B cell (primary cell): Measurements from ENCODE around the gene VTI1A. TPM values are rescaled to one million over a fixed set of nuclear protein-coding genes. Genes with fewer than 3 reads are reported as not detected.

Source experiments
- ATAC-seq: fragments of 200-7000 bp; cut with Tn5 transposase; one replicate; pipeline ENCODE4 v1.10.0; 2021; ENCODE audit warnings: low read depth, mild to moderate bottlenecking, moderate number of reproducible peaks, moderate library complexity
- CTCF ChIA-PET: fragments of 350-600 bp; sonication (Branson Sonifier 250); formaldehyde crosslinking; loops from one replicate; lab custom pipeline; 2021; ENCODE audit warnings: antibody characterized with exemption, inconsistent platforms; lab: Charles Lee
- POLR2A ChIA-PET: fragments of 350-600 bp; sonication (Branson Sonifier 250); formaldehyde crosslinking; loops from one replicate; lab custom pipeline; 2021; ENCODE audit warnings: antibody characterized with exemption; lab: Charles Lee
- DNase-seq: peaks from one replicate; pipeline ENCODE4 v3.0.0; 2013
- H2AFZ ChIP-seq: 2 replicates; pipeline ENCODE4 v1.6.1; 2012; ENCODE audit warnings: mild to moderate bottlenecking, low read depth, low read length; ENCODE audit not compliant: insufficient read depth, poor library complexity, severe bottlenecking
- H3K27ac ChIP-seq, 2 donors: 1 replicate in 1 of 2; 2 replicates in 1 of 2; pipeline ENCODE4 v1.5.1; 2012 to 2013; ENCODE audit warnings: low read length in 2 of 2, mild to moderate bottlenecking in 2 of 2, moderate library complexity in 1 of 2
- H3K27me3 ChIP-seq, 4 experiments: fragments of 200-600 bp in 1 of 4; sonication (generic) in 1 of 4; replicated peaks in 1 of 4; 1 replicate in 2 of 4; 2 replicates in 2 of 4; pipeline versions ENCODE4 v1.6.1 to v1.7.0; 2013 to 2016; ENCODE audit warnings: low read length in 3 of 4, mild to moderate bottlenecking in 2 of 4, mixed read lengths in 1 of 4, moderate library complexity in 1 of 4; ENCODE audit not compliant: insufficient read depth in 4 of 4, control insufficient read depth in 3 of 4; ENCODE audit errors: control extremely low read depth in 1 of 4
- H3K36me3 ChIP-seq, 2 experiments: replicated peaks in 1 of 2; 1 replicate in 1 of 2; 2 replicates in 1 of 2; pipeline versions ENCODE4 v1.6.1 to v1.7.1; 2013; ENCODE audit warnings: low read length in 1 of 2; ENCODE audit not compliant: insufficient read depth in 2 of 2, control insufficient read depth in 1 of 2; ENCODE audit errors: control extremely low read depth in 1 of 2, extremely low read depth in 1 of 2
- H3K4me1 ChIP-seq, 2 donors: fragments of 200-600 bp in 1 of 2; sonication (generic) in 1 of 2; 1 replicate in 1 of 2; 2 replicates in 1 of 2; pipeline versions ENCODE4 v1.5.1 to v1.6.1; 2013 to 2017; ENCODE audit warnings: low read length in 2 of 2; ENCODE audit not compliant: control insufficient read depth in 2 of 2, insufficient read depth in 2 of 2
- H3K4me2 ChIP-seq: replicated peaks from 2 replicates; pipeline ENCODE3; 2012; ENCODE audit warnings: mild to moderate bottlenecking, low read depth, low read length; ENCODE audit not compliant: poor library complexity, severe bottlenecking
- H3K4me3 ChIP-seq, 5 experiments: fragments of 200-600 bp in 1 of 5; sonication (generic) in 1 of 5; 1 replicate in 3 of 5; 2 replicates in 2 of 5; pipeline versions ENCODE4 v1.5.1 to v1.7.0; 2011 to 2016; ENCODE audit warnings: low read length in 4 of 5, mild to moderate bottlenecking in 4 of 5, low read depth in 2 of 5, control low read depth in 1 of 5, moderate library complexity in 1 of 5; ENCODE audit not compliant: insufficient read depth in 1 of 5; ENCODE audit errors: control extremely low read depth in 1 of 5, extremely low read depth in 1 of 5
- H3K79me2 ChIP-seq: fragments of 200-600 bp; sonication (generic); one replicate; pipeline ENCODE4 v1.6.0; 2016; ENCODE audit warnings: low read length; ENCODE audit not compliant: control insufficient read depth, insufficient read depth
- H3K9ac ChIP-seq: fragments of 200-600 bp; sonication (generic); 2 replicates; pipeline ENCODE4 v1.6.1; 2017; ENCODE audit warnings: mild to moderate bottlenecking, low read length, moderate library complexity
- H3K9me3 ChIP-seq, 3 donors: one replicate each; pipeline versions ENCODE4 v1.6.1 to v1.7.1; 2013; ENCODE audit warnings: low read length in 2 of 3; ENCODE audit not compliant: control insufficient read depth in 2 of 3, insufficient read depth in 1 of 3; ENCODE audit errors: control extremely low read depth in 1 of 3
- H4K20me1 ChIP-seq: 2 replicates; pipeline ENCODE4 v1.6.0; 2012; ENCODE audit warnings: mild to moderate bottlenecking, low read length; ENCODE audit not compliant: insufficient read depth, control insufficient read depth, poor library complexity, severe bottlenecking
- H3K27ac Mint-ChIP-seq: one replicate; pipeline ENCODE4 v1.8.0; 2021; ENCODE audit warnings: mixed read lengths
- H3K27me3 Mint-ChIP-seq: one replicate; pipeline ENCODE4 v1.8.0; 2021; ENCODE audit warnings: mixed read lengths
- H3K4me1 Mint-ChIP-seq: one replicate; pipeline ENCODE4 v1.8.0; 2021; ENCODE audit warnings: mixed read lengths
- H3K4me3 Mint-ChIP-seq: one replicate; pipeline ENCODE4 v1.8.0; 2021; ENCODE audit warnings: mixed read lengths
- H3K9me3 Mint-ChIP-seq: one replicate; pipeline ENCODE4 v1.8.0; 2022; ENCODE audit warnings: mixed read lengths; ENCODE audit not compliant: insufficient read depth
- EZH2 ChIP-seq: IDR thresholded peaks from 2 replicates; pipeline ENCODE4 v1.6.1; 2012; ENCODE audit warnings: borderline replicate concordance, low read depth, mild to moderate bottlenecking, moderate library complexity, low read length; ENCODE audit not compliant: insufficient read depth, poor library complexity, severe bottlenecking
- WGBS: methylation state at CpG from one replicate; pipeline ENCODE4 v1.1.5; 2013; ENCODE audit warnings: missing lambda C conversion rate; ENCODE audit not compliant: insufficient coverage; 5-methylcytosine and 5-hydroxymethylcytosine counted together
- intact Hi-C: fragments of 100-400 bp; cut with micrococcal nuclease; formaldehyde crosslinking; loops from one replicate; pipeline ENCODE4 v1.10.0; 2022
- polyA plus RNA-seq: library from polyadenylated mRNA; depleted of rRNA; stranded (reverse); fragments of >200 nt; gene quantifications from 2 replicates; pipeline ENCODE4 v1.2.3, GENCODE V29; 2012
- total RNA-seq, 2 donors: library from RNA; stranded (reverse); fragments of 120-200 nt in 1 of 2; gene quantifications; 1 replicate in 1 of 2; 2 replicates in 1 of 2; pipeline versions ENCODE4 v1.2.3 to v1.2.4, GENCODE V29; 2013 to 2022
- TF ChIP-seq, protein P1 (sequence below): fragments of 200-600 bp; IDR thresholded peaks from one replicate; pipeline ENCODE4 v1.8.0; 2022; ENCODE audit warnings: antibody characterized with exemption, mild to moderate bottlenecking

The VTI1A gene
- total and polyA plus RNA-seq, 2 donors (not counting 1 experiment from before 2014, with no cell fraction given) = 20.0 to 84.1 TPM

GRCh38 chr10:112643600-112644264, 196.7 kb downstream of the VTI1A start:
- DNase-seq = no peak
- Mint-ChIP-seq H3K9me3 (no peaks in the 10 kb centered on the region), H3K4me3 (no peak overlapping the region), H3K27me3 (no peaks in the 10 kb centered on the region), H3K4me1 (no peaks in the 10 kb centered on the region), H3K27ac (no peak overlapping the region)
- POLR2A ChIA-PET = no interaction called here
- Histone ChIP-seq H3K9ac (no peak overlapping the region), H3K4me1 (no peaks in the 10 kb centered on the region), H3K4me2 (no peak overlapping the region), H4K20me1 (no peaks in the 10 kb centered on the region), H2AFZ (no peak overlapping the region), H3K27ac (no peak overlapping the region), H3K27me3 (no peaks in the 10 kb centered on the region), H3K79me2 (no peaks in the 10 kb centered on the region), H3K4me3 (no peak overlapping the region), H3K36me3 (no peaks in the 10 kb centered on the region), H3K9me3 (no peaks in the 10 kb centered on the region)
- 94% methylated on average over 2 of the region's 7 CpGs for WGBS
- ATAC-seq = no peak
- TF ChIP-seq EZH2 = no peak
- TF ChIP-seq, protein P1, sequence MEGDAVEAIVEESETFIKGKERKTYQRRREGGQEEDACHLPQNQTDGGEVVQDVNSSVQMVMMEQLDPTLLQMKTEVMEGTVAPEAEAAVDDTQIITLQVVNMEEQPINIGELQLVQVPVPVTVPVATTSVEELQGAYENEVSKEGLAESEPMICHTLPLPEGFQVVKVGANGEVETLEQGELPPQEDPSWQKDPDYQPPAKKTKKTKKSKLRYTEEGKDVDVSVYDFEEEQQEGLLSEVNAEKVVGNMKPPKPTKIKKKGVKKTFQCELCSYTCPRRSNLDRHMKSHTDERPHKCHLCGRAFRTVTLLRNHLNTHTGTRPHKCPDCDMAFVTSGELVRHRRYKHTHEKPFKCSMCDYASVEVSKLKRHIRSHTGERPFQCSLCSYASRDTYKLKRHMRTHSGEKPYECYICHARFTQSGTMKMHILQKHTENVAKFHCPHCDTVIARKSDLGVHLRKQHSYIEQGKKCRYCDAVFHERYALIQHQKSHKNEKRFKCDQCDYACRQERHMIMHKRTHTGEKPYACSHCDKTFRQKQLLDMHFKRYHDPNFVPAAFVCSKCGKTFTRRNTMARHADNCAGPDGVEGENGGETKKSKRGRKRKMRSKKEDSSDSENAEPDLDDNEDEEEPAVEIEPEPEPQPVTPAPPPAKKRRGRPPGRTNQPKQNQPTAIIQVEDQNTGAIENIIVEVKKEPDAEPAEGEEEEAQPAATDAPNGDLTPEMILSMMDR = no peak
- intact Hi-C loops = no loop called here
- CTCF ChIA-PET = interaction anchor here (0.7 kb wide), 1 partner anchor 29 kb away, joined by 3 read pairs; no protein-coding TSS in a partner anchor

GRCh38 chr10:112644265-112644645, 197.2 kb downstream of the VTI1A start:
- no peaks in the 10 kb centered on the region for H3K27me3 Mint-ChIP-seq
- H3K4me1 Mint-ChIP-seq = no peaks in the 10 kb centered on the region
- no peak for ATAC-seq
- no peaks in the 10 kb centered on the region for H3K9me3 Mint-ChIP-seq
- no peak overlapping the region for H3K4me2 ChIP-seq
- no peak overlapping the region for H2AFZ ChIP-seq
- no peaks in the 10 kb centered on the region for H3K79me2 ChIP-seq
- H3K4me1 ChIP-seq = no peaks in the 10 kb centered on the region
- H3K9me3 ChIP-seq = no peaks in the 10 kb centered on the region
- no peaks in the 10 kb centered on the region for H3K36me3 ChIP-seq
- CTCF ChIA-PET = no interaction called here
- H3K4me3 ChIP-seq = no peak overlapping the region
- no peak overlapping the region for H3K9ac ChIP-seq
- WGBS = 100% methylated on average over 1 of the region's 2 CpGs
- POLR2A ChIA-PET = no interaction called here
- no peak for TF ChIP-seq EZH2
- TF ChIP-seq, protein P1 = no peak
- DNase-seq = no peak
- H3K27ac ChIP-seq = no peak overlapping the region
- no peak overlapping the region for H3K27ac Mint-ChIP-seq
- no peak overlapping the region for H3K4me3 Mint-ChIP-seq
- H4K20me1 ChIP-seq = no peaks in the 10 kb centered on the region
- no peaks in the 10 kb centered on the region for H3K27me3 ChIP-seq
- intact Hi-C loops = no loop called here
